Inflammatory macrophage treated with lipopolysaccharide for 1 hour (primary cell): Measurements from ENCODE around the gene SPINK13.
"Not testable (repeated sequence)": the region's sequence is repeated elsewhere in the genome, so short reads cannot be mapped to it uniquely, and the experiment has no call there.

Source experiments
- DNase-seq, 2 donors: peaks; one replicate each; pipeline ENCODE4 v3.0.0-alpha.2; 2020 to 2022

SPINK13 gene

DNA sequence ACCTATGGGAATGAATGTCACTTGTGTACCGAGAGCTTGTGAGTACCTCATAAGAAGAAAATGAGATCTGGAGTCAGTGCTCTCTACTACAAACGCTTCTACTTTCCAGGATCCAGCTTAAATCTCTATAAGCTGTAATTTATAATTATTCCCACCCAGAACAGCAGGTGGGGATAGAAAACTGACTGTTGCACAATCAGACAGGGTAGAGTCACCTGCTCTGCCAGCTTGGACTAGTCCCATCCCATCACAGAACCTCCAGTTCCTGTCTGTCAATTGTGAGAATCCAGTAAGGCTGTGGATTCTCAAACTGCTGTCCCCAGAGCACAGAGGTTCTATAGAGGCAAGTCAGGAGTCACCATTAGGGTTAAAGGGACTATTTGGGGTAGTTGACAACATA, 45.6 kb downstream of the SPINK13 start:
- DNase-seq: no peak

DNA sequence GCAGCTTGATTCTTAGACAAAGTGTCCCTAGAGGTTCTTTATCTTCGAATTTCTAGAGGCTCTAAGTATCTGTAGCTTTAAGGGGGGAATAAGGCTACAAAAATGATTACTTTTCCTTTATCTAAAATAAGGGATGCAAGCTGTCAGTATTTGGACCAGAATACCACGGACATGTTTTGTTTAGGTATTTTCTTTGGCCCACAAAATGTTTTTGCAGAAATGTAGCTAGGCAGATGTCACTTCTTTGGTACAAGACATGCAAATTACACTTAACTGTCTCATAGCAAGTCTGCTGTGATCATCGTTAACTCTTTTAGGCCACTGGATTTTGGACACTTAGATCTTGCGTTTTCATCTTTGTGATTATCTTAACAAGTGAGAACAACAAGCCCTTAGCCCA, 46.1 kb downstream of the SPINK13 start:
- DNase-seq: no peak

DNA sequence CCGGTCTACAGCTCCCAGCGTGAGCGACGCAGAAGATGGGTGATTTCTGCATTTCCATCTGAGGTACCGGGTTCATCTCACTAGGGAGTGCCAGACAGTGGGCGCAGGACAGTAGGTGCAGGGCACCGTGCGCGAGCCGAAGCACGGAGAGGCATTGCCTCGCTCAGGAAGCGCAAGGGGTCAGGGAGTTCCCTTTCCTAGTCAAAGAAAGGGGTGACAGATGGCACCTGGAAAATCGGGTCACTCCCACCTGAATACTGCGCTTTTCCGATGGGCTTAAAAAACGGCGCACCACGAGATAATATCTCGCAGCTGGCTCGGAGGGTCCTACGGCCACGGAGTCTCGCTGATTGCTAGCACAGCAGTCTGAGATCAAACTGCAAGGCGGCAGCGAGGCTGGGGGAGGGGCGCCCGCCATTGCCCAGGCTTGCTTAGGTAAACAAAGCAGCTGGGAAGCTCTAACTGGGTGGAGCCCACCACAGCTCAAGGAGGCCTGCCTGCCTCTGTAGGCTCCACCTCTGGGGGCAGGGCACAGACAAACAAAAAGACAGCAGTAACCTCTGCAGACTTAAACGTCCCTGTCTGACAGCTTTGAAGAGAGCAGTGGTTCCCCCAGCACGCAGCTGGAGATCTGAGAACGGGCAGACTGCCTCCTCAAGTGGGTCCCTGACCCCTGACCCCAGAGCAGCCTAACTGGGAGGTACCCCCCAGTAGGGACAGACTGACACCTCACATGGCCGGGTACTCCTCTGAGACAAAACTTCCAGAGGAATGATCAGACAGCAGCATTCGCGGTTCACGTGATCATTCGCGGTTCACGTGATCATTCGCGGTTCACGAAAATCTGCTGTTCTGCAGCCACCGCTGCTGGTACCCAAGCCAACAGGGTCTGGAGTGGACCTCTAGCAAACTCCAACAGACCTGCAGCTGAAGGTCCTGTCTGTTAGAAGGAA, 51.7 kb downstream of the SPINK13 start:
- DNase-seq: not testable (repeated sequence)

DNA sequence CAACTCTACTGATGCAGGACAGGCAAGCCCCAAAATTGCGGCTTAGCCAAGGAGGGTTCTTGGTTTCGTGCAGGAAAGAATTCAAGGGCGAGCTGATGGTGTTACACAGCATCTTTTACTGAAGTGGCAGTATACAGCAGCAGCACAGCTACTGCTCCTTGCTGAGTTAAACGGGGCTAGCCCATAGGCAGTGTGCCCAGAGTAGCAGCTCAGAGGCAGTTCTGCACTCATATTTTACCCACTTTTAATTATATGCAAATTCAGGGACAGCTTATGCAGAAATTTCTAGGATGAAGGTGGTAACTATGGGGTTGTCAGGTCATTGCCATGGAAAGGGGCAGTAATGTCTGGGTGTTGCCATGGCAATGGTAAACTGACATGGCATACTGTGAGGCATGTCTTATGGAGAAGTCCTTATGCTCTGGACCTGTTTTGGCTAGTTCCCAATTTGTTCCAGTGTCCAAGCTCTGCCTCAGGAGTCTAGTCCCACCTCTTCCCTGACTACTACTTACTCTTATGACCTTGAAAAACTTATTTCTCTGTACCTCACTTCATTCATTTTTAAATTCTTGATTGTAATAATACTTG, 64.8 kb downstream of the SPINK13 start:
- DNase-seq: no peak

DNA sequence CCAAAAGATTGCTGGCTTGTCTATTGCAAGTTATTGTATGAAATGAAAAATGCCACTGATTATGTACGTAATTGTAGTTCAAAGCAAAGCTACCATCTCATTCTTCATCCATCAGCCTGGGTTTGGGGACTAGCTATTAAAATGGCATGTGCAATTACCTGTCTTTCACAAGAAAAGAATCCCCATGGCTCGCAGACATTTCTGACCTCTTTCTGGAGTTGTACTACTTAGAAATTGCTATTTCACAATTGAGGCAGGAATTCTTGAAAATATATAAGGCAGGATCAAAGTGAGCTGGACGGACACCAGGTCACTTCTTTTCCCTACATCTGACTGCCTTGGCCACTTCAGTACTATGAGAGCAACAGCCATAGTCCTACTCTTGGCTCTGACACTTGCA, 66.7 kb downstream of the SPINK13 start, which contains the start of gene SPINK9:
Gene SPINK9, plus strand, starts transcription at position 301 of the 400 bp plus-strand sequence. Its CDS starts 55 bp downstream, at position 356.
- DNase-seq: no peak
